ENCODE data around the gene ZIC1. TPM values are rescaled to one million over a fixed set of nuclear protein-coding genes. Genes with fewer than 3 reads are reported as not detected.

The ZIC1 gene
- total and polyA plus RNA-seq, 2 of the 13 experiments (the other 11 are each of a cell fraction or from before 2014, with no cell fraction given) = not detected

- no peak for FAIRE-seq
- H3K79me2 ChIP-seq (ENCODE audit: insufficient read depth, low read length) = no peaks in the 10 kb centered on the region
- no TSS peak for BruUV-seq (replicated peaks)
Observed at GRCh38 chr3:147395899-147396711, 13.1 kb upstream of the ZIC1 start.

GRCh38 chr3:147396712-147397046 lies 12.5 kb upstream of the ZIC1 start:
- ATAC-seq (no peak), DNase-seq (ENCODE audit: low spot score) (no peak), FAIRE-seq (no peak)
- no peak overlapping the region for H3K27ac ChIP-seq (ENCODE audit: extremely low read length, insufficient read depth, low read length)
- no peak overlapping the region for H2AFZ ChIP-seq (ENCODE audit: low read length)
- BruUV-seq (replicated peaks) = no TSS peak
- POLR2A ChIA-PET = no interaction called here
- no peaks in the 10 kb centered on the region for H3K36me3 ChIP-seq (replicated peaks in 1 of 2; ENCODE audit: control insufficient read depth in 1 of 2, insufficient read depth in 2 of 2, low read length in 2 of 2)
- 70% methylated on average over 17 of the region's 17 CpGs for WGBS (ENCODE audit: low lambda C conversion rate)
- peaks cover 1 to 17% of the 10 kb centered on the region in 2 experiments; a peak in 4 of 5 replicates for H3K27me3 ChIP-seq (ENCODE audit: control insufficient read depth in 1 of 2, insufficient read depth in 2 of 2, low read length in 2 of 2)
- CTCF ChIA-PET (ENCODE audit: low intra/inter-chr PET ratio, low total read pairs) = no interaction called here
- no peak overlapping the region for H3K4me3 ChIP-seq (replicated peaks in 1 of 3; ENCODE audit: insufficient read depth in 1 of 3, low read depth in 2 of 3, low read length in 3 of 3)
- H3K79me2 ChIP-seq (ENCODE audit: insufficient read depth, low read length) = no peaks in the 10 kb centered on the region
- H3K4me2 ChIP-seq (ENCODE audit: low read depth, low read length) = no peak overlapping the region
- H4K20me1 ChIP-seq (ENCODE audit: insufficient read depth, low read length) = no peaks in the 10 kb centered on the region
- in situ Hi-C loops (cut with HindIII; ENCODE audit: extremely low pct_ligation_motif_present, low pct_unique_long_range_greater_than_20kb) (no loop called here), intact Hi-C loops (cut with micrococcal nuclease; ENCODE audit: unreplicated experiment) (no loop called here)
- H3K9me3 ChIP-seq (ENCODE audit: low read length) = no peaks in the 10 kb centered on the region
- no peak overlapping the region for H3K9ac ChIP-seq (ENCODE audit: insufficient read depth, low read depth, low read length)
- H3K4me1 ChIP-seq (ENCODE audit: insufficient read depth, low read length) = no peaks in the 10 kb centered on the region
- TF ChIP-seq ZNF407 (CRISPR knock-in tag; IDR thresholded peaks at IDR 0.05; ENCODE audit: not compliant biosample characterization) = no peak
- TF ChIP-seq HNF1B (CRISPR knock-in tag; IDR thresholded peaks at IDR 0.05) = no peak

More at GRCh38 chr3:147395899-147396711, 13.1 kb upstream of the ZIC1 start:
- H3K9me3 ChIP-seq (ENCODE audit: low read length) = no peaks in the 10 kb centered on the region
- H3K4me2 ChIP-seq (ENCODE audit: low read depth, low read length) = no peak overlapping the region
- H3K9ac ChIP-seq (ENCODE audit: insufficient read depth, low read depth, low read length) = no peak overlapping the region
- no peak overlapping the region for H2AFZ ChIP-seq (ENCODE audit: low read length)
- peaks cover 1 to 17% of the 10 kb centered on the region in 2 experiments; a peak in 4 of 5 replicates for H3K27me3 ChIP-seq (ENCODE audit: control insufficient read depth in 1 of 2, insufficient read depth in 2 of 2, low read length in 2 of 2)
- WGBS (ENCODE audit: low lambda C conversion rate) = 66% methylated on average over 27 of the region's 65 CpGs
- ChIA-PET CTCF (ENCODE audit: low intra/inter-chr PET ratio, low total read pairs) (no interaction called here), POLR2A (no interaction called here)
- no peaks in the 10 kb centered on the region for H3K36me3 ChIP-seq (replicated peaks in 1 of 2; ENCODE audit: control insufficient read depth in 1 of 2, insufficient read depth in 2 of 2, low read length in 2 of 2)
- TF ChIP-seq DNMT1 (CRISPR knock-in tag; IDR thresholded peaks at IDR 0.05) (0 out of 2 replicates have a peak, but pooled peaks have one; percentile 44), ZFP62 (CRISPR knock-in tag; IDR thresholded peaks at IDR 0.05) (no peak), ZNF24 (IDR thresholded peaks at IDR 0.05) (no peak)
- no peaks in the 10 kb centered on the region for H4K20me1 ChIP-seq (ENCODE audit: insufficient read depth, low read length)
- intact Hi-C loops (cut with micrococcal nuclease; ENCODE audit: unreplicated experiment) (no loop called here), in situ Hi-C loops (cut with HindIII; ENCODE audit: extremely low pct_ligation_motif_present, low pct_unique_long_range_greater_than_20kb) (no loop called here)
- ATAC-seq (no peak), DNase-seq (ENCODE audit: low spot score) (no peak)
- H3K27ac ChIP-seq (ENCODE audit: extremely low read length, insufficient read depth, low read length) = no peak overlapping the region
- H3K4me3 ChIP-seq (replicated peaks in 1 of 3; ENCODE audit: insufficient read depth in 1 of 3, low read depth in 2 of 3, low read length in 3 of 3) = no peak overlapping the region
- H3K4me1 ChIP-seq (ENCODE audit: insufficient read depth, low read length) = no peaks in the 10 kb centered on the region
